Measurements from ENCODE around the gene FKBP4. TPM values are rescaled to one million over a fixed set of nuclear protein-coding genes. Genes with fewer than 3 reads are reported as not detected.
A peak's percentile ranks its signal among the peaks of the same experiment; 100 is the strongest.

FKBP4 gene
- total RNA-seq, 1 donor, result 17.4 TPM

DNA sequence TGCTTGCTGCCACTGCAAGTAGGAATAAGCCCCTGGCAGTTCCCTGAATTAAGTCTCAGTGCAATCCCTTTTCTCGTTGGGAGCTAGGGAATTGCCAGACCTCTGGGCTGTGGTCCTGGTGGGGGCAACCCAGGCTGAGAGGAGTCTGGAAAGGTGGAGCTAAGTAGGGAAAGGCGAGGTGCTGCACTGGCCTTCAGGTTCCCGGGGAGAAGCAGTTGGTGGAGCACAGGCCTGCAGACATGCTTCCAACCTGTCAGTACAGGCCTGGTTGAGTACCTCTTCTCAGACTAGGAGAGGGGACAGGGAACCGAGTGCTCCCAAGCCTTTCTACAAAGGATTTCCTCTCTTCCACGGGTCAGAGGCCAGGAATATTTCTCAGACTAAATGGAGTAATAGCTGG is 38.6 kb downstream of the FKBP4 start:
- Histone ChIP-seq H3K4me2 (ENCODE audit: insufficient read depth, low read length) (no peak overlapping the region), H3K27me3 (ENCODE audit: insufficient read depth, low read length) (peaks cover 6% of the 10 kb centered on the region), H3K27ac (ENCODE audit: low read depth, low read length) (no peak overlapping the region), H3K9me3 (ENCODE audit: low read depth, low read length) (no peaks in the 10 kb centered on the region), H3K4me3 (ENCODE audit: insufficient read depth, low read length) (no peak overlapping the region), H3K36me3 (ENCODE audit: insufficient read depth, low read length) (peaks cover 3% of the 10 kb centered on the region), H3K4me1 (ENCODE audit: insufficient read depth, low read length) (peaks cover 12% of the 10 kb centered on the region), H4K20me1 (ENCODE audit: insufficient read depth, low read length) (no peaks in the 10 kb centered on the region), H3K79me2 (ENCODE audit: insufficient read depth, low read length) (no peaks in the 10 kb centered on the region), H2AFZ (ENCODE audit: low read length) (no peak overlapping the region)
- DNase-seq (ENCODE audit: insufficient read length, low spot score, missing footprints), result no peak
- TF ChIP-seq, protein P1, sequence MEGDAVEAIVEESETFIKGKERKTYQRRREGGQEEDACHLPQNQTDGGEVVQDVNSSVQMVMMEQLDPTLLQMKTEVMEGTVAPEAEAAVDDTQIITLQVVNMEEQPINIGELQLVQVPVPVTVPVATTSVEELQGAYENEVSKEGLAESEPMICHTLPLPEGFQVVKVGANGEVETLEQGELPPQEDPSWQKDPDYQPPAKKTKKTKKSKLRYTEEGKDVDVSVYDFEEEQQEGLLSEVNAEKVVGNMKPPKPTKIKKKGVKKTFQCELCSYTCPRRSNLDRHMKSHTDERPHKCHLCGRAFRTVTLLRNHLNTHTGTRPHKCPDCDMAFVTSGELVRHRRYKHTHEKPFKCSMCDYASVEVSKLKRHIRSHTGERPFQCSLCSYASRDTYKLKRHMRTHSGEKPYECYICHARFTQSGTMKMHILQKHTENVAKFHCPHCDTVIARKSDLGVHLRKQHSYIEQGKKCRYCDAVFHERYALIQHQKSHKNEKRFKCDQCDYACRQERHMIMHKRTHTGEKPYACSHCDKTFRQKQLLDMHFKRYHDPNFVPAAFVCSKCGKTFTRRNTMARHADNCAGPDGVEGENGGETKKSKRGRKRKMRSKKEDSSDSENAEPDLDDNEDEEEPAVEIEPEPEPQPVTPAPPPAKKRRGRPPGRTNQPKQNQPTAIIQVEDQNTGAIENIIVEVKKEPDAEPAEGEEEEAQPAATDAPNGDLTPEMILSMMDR (IDR thresholded peaks at IDR 0.05; ENCODE audit: extremely low read depth, low read depth, low read length), result no peak

DNA sequence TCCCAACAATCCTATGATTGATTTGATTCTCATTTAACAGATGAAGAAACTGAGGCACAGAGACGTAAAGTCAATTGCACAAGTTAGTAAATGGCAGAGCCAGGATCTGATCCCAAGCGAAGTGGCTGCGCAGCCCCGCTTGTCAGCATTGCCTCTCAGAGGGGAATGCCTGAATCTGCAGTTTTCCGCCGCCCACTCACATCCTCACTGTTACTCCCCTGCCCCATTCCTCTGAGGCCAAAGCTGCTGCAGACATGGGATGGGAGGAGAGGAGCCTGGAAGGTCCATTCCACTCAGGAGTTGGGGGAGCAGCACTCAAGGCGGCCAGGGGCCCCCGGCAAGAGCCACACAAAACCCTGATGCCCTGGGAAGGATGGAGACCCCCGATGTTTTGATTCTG is 39.0 kb downstream of the FKBP4 start:
- Histone ChIP-seq H3K4me2 (ENCODE audit: insufficient read depth, low read length) (peak overlapping the region; percentile 79), H3K27ac (ENCODE audit: low read depth, low read length) (no peak overlapping the region), H3K36me3 (ENCODE audit: insufficient read depth, low read length) (peaks cover 2% of the 10 kb centered on the region), H3K4me3 (ENCODE audit: insufficient read depth, low read length) (no peak overlapping the region), H3K9me3 (ENCODE audit: low read depth, low read length) (no peaks in the 10 kb centered on the region), H3K79me2 (ENCODE audit: insufficient read depth, low read length) (no peaks in the 10 kb centered on the region), H4K20me1 (ENCODE audit: insufficient read depth, low read length) (no peaks in the 10 kb centered on the region), H3K27me3 (ENCODE audit: insufficient read depth, low read length) (peaks cover 6% of the 10 kb centered on the region), H3K4me1 (ENCODE audit: insufficient read depth, low read length) (peaks cover 12% of the 10 kb centered on the region), H2AFZ (ENCODE audit: low read length) (no peak overlapping the region)
- TF ChIP-seq, protein P1 (IDR thresholded peaks at IDR 0.05; ENCODE audit: extremely low read depth, low read depth, low read length), result no peak
- DNase-seq (ENCODE audit: insufficient read length, low spot score, missing footprints), result peak; percentile 84

DNA sequence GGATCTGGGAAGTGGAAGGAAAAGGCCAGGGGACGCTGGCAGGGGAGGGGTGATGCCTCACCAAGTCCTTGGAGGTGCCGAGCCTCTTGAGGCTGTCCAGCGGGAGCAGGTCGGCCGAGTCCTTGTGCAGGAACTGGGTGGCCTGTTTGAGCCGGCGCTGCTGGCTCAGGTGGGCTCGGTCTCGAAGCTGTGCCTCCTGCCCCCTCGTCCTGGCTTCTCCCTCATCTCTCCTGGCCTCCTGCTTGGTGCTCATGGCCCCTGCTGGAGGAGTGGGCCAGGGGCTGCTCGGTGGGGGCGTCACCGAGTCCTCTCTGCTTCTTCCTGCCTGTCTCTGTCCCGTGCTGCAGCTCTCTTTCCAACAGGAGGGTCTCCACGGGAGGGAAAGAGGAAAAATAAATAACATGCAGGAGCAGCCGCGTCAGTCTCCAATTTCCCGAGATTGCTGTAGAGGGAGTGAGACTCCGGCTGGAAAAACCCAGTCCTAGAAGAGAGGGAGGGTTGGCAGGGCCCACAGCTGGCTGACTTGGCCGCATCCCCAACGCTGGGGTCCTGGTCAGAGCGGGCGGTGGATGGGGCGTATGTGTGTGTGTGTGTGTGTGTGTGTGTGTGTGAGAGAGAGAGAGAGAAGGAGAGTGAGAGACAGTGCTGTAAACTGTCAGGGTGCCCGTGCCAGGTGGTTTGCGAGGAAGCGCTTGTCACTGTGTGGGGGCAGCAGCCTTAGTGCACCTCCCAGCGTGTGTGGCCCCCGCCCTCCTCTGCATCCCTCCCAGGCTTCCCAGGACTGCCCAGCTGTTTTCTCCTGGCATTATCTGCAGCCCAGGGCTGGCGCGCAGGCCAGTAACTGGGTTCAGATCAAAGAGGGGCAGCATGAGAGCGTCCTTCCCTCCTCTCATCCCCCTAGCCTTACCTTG is 40.1 kb downstream of the FKBP4 start, which contains the start of gene NRIP2:
Gene NRIP2 (minus strand): TSS at position 455 of the 911 bp plus-strand sequence. CDS start 52 bp downstream, at position 403.
- H3K9me3 ChIP-seq (ENCODE audit: low read depth, low read length), result no peaks in the 10 kb centered on the region
- H4K20me1 ChIP-seq (ENCODE audit: insufficient read depth, low read length), result no peaks in the 10 kb centered on the region
- peaks cover 12% of the 10 kb centered on the region for H3K4me1 ChIP-seq (ENCODE audit: insufficient read depth, low read length)
- TF ChIP-seq, protein P1 (IDR thresholded peaks at IDR 0.05; ENCODE audit: extremely low read depth, low read depth, low read length), result peak; percentile 12
- peak within 1 kb of the TSS; percentile 79 for H3K4me2 ChIP-seq (ENCODE audit: insufficient read depth, low read length)
- H3K27me3 ChIP-seq (ENCODE audit: insufficient read depth, low read length), result peaks cover 6% of the 10 kb centered on the region
- no peak within 1 kb of the TSS for H3K27ac ChIP-seq (ENCODE audit: low read depth, low read length)
- no peak for DNase-seq (ENCODE audit: insufficient read length, low spot score, missing footprints)
- no peaks in the 10 kb centered on the region for H3K79me2 ChIP-seq (ENCODE audit: insufficient read depth, low read length)
- no peaks in the 10 kb centered on the region for H3K36me3 ChIP-seq (ENCODE audit: insufficient read depth, low read length)
- peak within 1 kb of the TSS; percentile 54 for H3K4me3 ChIP-seq (ENCODE audit: insufficient read depth, low read length)
- H2AFZ ChIP-seq (ENCODE audit: low read length), result peak within 1 kb of the TSS; percentile 62

DNA sequence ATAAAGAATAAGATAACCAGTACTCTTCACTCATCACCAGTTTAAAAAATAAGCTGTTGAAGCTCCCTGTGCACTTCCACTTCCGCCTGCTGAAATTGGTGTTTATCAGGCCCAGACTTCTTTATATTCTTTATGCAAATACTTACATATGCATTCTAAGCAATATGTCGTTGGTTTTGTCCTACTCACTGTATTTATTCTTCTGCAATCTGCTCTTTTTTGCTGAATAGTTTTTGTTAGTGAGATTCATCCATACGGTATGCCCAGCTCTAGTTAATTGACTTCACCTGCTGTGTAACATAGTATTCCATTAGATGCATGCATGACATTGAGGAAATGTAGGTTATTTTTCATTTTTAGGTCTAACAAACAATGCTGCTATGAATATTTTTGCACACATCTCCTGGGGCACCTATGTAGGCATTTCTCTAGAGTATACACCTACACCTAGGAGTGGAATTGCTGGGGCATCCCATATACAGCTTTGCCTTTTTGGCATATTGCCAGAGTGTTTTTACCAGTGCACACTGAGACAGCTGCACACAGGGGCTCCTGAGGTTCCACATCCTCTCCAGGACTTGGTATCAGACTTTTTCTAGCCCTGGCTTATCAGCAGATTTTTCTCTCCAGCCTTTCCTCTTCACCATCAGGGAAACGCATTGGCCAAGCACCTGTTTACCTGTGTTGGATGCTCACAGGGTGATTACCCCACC is 41.1 kb downstream of the FKBP4 start:
- TF ChIP-seq, protein P1 (IDR thresholded peaks at IDR 0.05; ENCODE audit: extremely low read depth, low read depth, low read length), result no peak
- Histone ChIP-seq H3K4me2 (ENCODE audit: insufficient read depth, low read length) (no peak overlapping the region), H3K27me3 (ENCODE audit: insufficient read depth, low read length) (peaks cover 6% of the 10 kb centered on the region), H3K79me2 (ENCODE audit: insufficient read depth, low read length) (no peaks in the 10 kb centered on the region), H4K20me1 (ENCODE audit: insufficient read depth, low read length) (no peaks in the 10 kb centered on the region), H3K9me3 (ENCODE audit: low read depth, low read length) (no peaks in the 10 kb centered on the region), H3K4me1 (ENCODE audit: insufficient read depth, low read length) (peaks cover 12% of the 10 kb centered on the region), H3K36me3 (ENCODE audit: insufficient read depth, low read length) (no peaks in the 10 kb centered on the region), H3K27ac (ENCODE audit: low read depth, low read length) (no peak overlapping the region), H2AFZ (ENCODE audit: low read length) (no peak overlapping the region), H3K4me3 (ENCODE audit: insufficient read depth, low read length) (no peak overlapping the region)
- DNase-seq (ENCODE audit: insufficient read length, low spot score, missing footprints), result no peak

Measured in osteoblast (primary cell).